ENCODE data around the gene BCAR3.

The BCAR3 gene

GRCh38 chr1:93549811-93550210, 131.8 kb downstream of the BCAR3 start:
- TF ChIP-seq, protein P1, sequence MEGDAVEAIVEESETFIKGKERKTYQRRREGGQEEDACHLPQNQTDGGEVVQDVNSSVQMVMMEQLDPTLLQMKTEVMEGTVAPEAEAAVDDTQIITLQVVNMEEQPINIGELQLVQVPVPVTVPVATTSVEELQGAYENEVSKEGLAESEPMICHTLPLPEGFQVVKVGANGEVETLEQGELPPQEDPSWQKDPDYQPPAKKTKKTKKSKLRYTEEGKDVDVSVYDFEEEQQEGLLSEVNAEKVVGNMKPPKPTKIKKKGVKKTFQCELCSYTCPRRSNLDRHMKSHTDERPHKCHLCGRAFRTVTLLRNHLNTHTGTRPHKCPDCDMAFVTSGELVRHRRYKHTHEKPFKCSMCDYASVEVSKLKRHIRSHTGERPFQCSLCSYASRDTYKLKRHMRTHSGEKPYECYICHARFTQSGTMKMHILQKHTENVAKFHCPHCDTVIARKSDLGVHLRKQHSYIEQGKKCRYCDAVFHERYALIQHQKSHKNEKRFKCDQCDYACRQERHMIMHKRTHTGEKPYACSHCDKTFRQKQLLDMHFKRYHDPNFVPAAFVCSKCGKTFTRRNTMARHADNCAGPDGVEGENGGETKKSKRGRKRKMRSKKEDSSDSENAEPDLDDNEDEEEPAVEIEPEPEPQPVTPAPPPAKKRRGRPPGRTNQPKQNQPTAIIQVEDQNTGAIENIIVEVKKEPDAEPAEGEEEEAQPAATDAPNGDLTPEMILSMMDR (IDR thresholded peaks at IDR 0.05): no peak

- TF ChIP-seq, protein P1 (IDR thresholded peaks at IDR 0.05): no peak
These were observed 132.5 kb downstream of the BCAR3 start for GRCh38 chr1:93549131-93549530.

DNA sequence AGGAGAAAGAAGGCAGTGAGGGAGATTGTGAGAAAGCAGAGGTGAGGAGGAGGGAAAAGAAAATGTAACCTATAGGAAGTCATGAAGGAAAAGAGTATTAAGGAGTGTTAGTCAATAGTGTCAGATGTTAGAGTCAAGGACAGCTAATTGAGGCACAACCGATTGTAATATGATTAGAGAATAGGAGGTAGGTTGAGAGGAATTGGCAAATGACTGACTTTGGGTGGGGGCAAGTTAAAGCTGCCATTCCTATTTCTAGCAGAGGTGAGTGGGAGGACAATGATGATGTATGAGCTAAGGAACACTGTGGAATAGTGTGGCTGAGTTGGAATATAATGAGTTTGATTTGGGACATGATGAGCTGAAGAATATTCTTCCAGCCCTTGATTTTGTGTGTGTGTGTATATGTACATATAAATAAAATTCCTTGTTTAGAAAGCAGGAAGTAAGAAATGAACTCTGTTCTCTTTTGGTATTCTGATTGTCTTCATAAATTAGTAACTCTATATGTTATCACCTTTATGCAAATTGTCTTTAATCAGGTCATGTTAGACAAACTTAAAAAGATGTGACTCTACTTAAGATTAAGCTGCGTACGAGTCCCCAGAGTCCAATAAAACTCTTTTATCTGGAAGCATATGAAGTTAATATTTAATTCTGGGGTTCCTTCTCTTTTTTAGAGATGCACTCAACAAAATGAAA, 135.3 kb downstream of the BCAR3 start:
- TF ChIP-seq, protein P1 (IDR thresholded peaks at IDR 0.05): no peak

DNA sequence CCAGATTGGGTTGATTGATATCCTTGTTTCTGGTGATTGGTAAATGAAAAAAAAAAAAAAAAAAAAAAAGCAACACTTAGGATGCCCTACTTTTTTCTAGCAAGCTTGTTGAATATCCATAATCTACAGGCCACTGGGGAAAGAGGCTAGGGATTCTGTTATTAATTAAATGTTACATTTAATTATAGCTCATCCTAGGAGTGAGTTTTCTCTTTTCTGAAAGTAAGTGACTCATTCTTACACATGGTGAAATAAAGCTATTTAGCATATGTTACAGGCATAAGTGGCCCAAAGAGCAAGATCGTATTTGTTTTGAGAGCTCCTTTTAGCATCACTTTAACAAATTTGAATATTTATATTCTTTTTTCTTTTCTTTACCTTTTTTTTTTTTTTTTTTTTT, 139.2 kb downstream of the BCAR3 start:
- TF ChIP-seq, protein P1 (IDR thresholded peaks at IDR 0.05): no peak

- TF ChIP-seq, protein P1 (IDR thresholded peaks at IDR 0.05): no peak
These were observed 140.6 kb downstream of the BCAR3 start for GRCh38 chr1:93541045-93541444.

- TF ChIP-seq, protein P1 (IDR thresholded peaks at IDR 0.05): no peak
These were observed 143.7 kb downstream of the BCAR3 start for GRCh38 chr1:93537924-93538323.

DNA sequence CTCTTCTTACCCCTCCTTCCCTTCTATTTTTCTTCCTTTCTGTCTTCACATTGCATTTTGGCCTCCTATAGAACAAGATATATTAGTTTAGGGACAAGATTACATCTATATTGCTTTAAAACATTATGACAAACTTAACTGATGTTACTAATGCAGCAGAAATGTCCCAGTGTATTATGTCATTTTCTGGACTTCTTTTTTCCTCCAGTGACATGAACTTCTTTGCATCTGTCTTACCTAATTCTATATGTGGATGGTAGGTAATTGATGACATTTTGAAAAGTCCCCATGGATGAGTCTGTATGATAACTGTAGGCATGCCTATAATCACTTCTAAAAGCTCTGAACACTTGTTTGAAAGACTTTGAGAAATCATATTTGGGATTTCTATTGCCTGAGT, 144.2 kb downstream of the BCAR3 start:
- TF ChIP-seq, protein P1 (IDR thresholded peaks at IDR 0.05): no peak

DNA sequence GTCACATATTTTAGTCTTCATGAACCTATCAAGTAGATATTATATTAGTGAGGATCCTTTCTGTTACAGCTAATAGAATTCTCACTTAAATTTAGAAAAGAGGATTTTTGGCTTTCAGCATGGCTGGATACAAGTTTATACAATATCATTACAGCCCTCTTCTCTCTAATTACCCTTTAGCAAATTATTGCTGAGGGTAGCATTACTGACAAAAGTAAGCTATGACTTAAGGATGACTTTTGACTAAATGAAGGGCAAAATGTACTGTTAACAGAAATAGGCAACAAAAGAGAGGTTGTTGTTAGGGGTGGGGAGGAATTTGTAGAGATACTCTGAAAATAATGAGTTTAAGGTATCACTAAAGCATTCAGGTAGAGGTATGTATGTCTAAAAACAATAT, 148.0 kb downstream of the BCAR3 start:
- TF ChIP-seq, protein P1 (IDR thresholded peaks at IDR 0.05): no peak

Data from LNCAP (cell line).